HG03039 (cell line): ENCODE results near the gene PNMA8A.
"Not testable (repeated sequence)": the region's sequence is repeated elsewhere in the genome, so short reads cannot be mapped to it uniquely, and the experiment has no call there.

Experiments used
- ATAC-seq: cut with Tn5 transposase; IDR thresholded peaks from one replicate; pipeline ENCODE4 v1.9.1; 2021; ENCODE audit warnings: mild to moderate bottlenecking, moderate library complexity; ENCODE audit not compliant: unreplicated experiment

PNMA8A gene

DNA sequence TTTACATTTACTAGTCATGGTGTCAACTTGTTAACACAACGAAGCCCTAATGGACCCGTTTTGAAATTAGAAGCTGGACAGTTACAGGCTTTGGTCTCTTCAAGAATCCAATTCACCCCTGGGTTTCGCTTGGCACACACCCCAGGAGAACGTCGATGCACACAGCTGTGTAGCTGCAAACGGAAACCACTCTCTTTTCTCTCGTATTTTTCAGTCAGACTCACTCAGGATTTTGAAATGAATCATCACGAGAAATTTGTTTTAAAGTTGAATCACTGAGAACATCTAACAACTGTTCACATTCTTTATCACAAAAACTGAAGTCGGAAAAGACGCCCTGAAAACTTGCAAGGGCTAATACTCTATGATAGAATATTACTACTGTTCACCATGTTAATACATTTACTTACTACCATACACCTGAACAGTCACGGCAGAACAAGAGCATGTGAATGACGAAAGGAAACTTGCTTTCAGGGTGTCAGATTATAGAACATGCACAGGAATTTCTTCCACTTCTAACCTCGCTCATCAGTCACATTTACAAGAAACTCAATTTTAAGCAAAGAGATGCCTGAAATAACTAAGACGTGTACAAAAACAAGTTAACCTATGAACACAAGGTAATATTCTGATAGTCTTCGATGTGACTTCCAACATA, 4.7 kb downstream of the PNMA8A start:
- no peak for ATAC-seq

DNA sequence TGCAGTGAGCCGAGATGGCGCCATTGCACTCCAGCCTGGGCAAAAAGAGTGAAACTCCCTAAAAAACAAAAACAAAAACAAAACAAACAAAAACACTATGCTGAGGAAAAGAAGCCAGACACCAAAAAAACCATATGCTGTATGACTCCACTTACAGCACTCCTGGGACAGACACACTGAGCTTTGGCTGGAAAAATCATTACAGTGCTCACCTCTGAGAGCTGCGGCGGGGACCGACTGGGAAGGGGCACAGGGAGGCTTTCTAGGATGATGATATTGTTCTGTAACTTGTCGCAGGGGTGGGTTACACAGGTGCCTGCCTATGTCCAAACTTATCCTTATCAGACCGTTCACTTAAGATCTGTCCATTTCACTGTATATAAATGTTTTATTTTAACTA, 7.8 kb downstream of the PNMA8A start:
- no peak for ATAC-seq

DNA sequence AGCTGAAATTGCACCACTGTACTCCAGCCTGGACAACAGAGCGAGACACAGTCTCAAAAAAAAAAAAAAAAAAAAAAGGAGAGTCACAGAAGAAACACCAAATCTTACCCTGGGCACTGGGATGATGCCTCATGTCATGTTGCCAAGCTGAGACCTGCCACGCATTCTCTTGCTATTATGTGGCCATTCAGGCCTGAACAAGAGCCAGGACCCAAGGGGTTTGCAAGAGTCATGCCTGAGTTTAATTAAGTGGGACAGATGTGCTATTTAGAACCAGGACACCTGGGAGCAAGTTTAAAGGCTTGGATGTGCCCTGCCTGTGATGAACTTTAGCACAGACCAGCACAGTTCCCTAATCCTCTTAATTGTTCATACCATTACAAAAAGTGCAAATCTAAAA, 9.8 kb downstream of the PNMA8A start:
- ATAC-seq = no peak

DNA sequence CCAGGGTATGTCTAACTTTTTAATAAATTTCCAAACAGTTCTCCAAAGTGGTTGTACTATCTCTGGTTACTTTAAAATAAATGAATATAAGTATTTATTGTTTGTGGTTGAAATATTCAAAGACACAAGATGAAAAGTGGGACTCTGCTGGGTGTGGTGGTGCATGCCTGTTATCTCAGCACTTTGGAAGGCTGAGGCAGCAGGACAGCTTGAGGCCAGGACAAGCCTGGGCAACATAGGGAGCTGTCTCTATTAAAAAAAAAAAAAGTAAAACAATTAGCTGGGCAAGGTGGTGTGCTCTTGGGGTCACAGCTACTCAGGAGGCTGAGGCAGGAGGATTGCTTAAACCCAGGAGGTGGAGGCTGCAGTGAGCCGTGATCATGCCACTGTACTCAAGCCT, 10.4 kb downstream of the PNMA8A start:
- ATAC-seq = no peak

DNA sequence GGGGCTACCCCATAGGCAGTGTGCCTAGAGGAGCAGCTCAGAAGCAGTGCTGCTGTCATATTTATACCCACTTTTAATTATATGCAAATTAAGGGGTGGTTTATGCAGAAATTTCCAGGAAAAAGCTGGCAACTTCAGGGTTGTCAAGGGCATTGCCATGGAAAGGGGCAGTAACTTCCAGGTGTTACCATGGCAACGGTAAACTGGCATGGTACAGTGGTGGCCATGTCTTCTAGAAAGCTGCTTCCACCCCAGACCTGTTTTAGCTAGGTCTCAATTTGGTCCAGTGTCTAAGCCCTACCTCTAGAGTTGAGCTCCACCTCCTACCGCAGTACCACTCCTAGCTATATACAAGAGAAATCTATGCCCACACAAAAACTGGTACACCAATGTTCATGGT, 11.3 kb downstream of the PNMA8A start:
- ATAC-seq = no peak

- no peak for ATAC-seq
These were observed 14.4 kb downstream of the PNMA8A start for GRCh38 chr19:46456930-46457329.

DNA sequence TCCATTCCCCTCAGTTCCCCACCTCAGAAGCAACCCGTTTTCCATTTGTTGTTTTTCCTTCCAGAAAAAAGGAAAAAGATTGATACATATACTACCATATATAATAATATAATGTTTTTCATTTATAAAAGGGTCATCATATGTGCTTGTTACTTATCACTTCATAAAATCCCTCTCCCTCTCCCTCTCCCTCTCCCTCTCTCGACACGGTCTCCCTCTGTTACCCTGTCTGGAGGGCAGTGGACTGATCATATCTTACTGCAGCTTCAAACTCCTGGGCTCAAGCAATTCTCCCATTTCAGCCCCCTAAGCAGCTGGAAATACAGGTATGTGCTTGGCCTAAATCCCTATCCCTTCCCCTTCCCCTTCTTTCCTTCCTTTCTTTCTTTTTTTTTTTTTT, 17.1 kb downstream of the PNMA8A start:
- ATAC-seq = no peak

DNA sequence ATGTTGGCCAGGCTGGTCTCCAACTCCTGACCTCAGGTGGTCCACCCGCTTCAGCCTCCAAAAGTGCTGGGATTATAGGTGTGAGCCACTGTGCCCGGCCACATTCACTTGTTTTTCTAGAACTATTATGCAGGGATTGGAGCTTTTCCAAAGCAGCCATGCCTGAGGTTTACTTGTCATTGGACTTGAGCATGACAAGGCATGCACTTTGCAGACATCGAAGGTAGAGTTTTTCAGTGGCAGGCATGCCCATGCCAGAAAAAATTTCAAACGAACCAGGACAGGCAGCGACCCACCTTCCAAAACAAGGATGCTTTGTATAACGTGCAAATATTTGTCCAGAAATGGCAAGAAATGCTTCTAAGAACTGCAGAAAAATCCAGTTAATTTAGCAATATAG, 17.7 kb downstream of the PNMA8A start:
- ATAC-seq = no peak

DNA sequence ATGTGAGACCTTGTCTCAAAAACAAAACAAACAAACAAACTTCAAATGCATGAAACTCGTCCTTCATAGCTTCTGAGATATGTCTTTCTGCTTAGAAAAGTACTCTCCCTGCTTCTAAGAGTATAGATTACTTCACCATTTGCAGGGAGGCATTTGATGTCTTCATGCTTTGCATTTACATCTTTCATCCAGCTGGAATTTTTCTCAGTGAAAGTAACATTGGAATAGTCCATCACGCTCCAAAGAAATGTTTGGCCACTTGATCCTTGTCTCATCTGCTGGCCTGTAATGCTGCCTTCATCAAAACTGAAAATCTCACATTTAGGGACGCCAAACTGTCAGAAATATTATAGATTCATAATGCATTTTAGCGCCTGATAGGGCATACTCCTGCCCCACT, 19.2 kb downstream of the PNMA8A start:
- no peak for ATAC-seq

DNA sequence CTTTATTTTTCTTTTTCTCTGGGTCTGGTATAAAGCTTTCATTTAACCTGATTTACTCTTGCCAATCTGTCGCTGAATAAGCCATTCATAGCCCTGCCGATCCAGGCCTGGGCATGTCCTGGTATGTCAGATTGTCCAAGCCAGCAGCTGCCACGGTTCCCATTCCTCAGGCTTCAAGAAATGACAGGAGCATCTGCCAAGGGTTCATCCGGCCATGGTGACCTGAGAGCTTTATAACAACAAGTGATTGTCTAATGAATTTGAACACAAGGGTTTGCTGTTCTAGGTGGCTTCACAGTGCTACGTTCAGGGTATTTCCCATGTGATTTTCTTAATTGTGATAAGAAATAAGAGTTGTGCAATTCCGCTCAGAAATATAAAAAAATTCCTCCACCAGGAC, 20.0 kb downstream of the PNMA8A start:
- ATAC-seq = no peak

GRCh38 chr19:46450737-46451136, 20.6 kb downstream of the PNMA8A start:
- ATAC-seq = no peak

DNA sequence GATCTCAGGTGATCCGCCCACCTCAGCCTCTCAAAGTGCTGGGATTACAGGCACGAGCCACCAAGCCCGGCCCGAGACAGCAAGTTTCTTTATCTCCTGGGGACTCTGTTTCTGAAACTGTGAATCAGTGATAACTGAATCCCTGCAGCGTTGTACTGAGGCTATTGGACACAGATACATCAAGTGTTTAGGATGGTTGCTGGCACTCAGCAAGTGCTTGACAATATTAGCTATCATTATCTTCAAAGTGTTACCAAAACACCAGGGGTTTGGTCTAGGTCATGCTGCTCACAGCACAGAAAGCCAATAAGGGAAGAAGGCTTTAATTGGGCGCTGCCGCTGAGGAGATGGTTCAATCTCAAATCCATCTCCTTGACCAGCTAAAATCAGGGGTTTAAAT, 22.1 kb downstream of the PNMA8A start:
- ATAC-seq = no peak

- ATAC-seq = no peak
These were observed 22.8 kb downstream of the PNMA8A start for GRCh38 chr19:46448601-46449000.

GRCh38 chr19:46447824-46448223, 23.5 kb downstream of the PNMA8A start:
- ATAC-seq = no peak

DNA sequence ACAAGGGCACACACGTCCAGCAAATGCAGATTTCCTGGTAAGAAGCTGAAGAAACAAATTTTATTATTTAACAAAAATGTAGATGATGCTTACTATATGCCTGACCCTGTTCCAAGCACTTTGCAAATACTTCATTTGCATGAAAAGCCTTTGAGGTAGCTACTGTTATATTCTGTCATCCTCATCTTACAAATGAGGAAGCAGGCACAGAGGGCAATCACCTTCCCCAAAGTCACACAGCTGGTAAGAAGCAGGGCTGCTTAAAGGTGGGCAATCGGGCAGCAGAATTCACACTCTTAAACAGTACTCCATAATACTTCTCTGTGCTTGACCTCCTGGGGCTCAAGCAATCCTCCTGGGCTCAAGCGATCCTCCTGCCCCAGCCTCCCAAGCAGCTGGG, 24.4 kb downstream of the PNMA8A start:
- ATAC-seq = no peak

- no peak for ATAC-seq
These were observed 25.3 kb downstream of the PNMA8A start for GRCh38 chr19:46446021-46446420.

DNA sequence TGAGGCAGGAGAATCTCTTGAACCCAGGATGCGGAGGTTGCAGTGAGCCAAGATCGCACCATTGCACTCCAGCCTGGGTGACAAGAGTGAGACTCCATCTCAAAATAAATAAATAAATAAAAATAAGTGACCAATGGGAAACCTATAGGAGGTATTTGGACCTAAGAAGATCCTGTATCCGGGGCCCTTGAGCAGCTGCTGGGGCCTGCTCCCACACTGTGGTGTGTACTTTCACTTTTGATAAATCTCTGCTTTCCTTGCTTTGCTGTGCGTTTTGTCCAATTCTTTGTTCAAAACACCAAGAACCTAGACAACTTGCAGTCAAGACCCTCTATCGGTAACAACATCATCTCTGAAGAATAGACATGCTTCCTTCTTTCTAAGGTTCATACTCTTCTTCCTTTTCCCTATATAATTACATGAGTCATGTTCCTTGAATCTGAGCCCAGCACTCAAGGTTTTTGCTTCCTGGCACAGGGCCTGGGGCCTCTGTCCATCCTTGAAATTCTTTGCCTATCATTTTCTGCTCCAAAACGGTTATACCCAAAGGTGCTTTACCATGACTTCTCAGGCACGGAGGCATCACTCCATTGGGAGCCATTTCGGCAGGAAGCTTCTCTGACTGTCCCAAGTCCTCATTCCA, 28.4 kb downstream of the PNMA8A start:
- ATAC-seq = no peak

DNA sequence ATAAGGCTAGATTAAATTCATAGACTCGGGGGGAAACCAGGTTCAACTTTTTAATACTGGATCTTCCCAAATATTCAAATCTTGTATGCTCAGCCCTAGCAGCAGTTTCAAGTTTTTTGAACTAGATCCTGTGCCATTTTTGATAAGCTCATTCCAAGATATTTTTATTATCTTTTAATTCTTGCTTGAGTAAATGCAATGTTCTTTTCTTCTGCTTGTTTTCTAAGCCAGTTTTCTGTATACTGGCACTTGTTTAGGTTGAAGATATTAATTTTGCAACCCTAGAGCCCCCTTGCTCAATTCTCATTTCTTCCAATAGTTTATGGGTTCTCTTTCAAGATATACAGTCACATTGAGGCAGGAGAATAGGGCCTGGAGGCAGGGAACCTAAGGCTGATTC, 29.5 kb downstream of the PNMA8A start:
- no peak for ATAC-seq

DNA sequence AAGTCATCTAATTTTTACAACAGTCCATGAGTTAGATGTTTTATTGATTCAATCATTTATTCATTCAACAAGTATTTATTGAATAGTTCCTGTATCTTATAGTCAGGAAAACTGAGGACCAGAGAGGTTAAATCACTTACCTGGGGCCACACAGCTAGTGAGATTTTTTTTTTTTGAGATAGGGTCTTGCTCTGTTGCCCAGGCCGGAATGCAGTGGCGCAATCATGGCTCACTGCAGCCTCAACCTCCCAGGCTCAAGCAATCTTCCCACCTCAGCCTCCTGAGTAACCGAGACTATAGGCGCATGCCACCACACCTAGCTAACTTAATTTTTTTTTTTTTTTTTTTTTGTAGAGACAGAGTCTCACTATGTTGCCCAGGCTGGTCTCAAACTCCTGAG, 35.7 kb downstream of the PNMA8A start:
- not testable (repeated sequence) for ATAC-seq

GRCh38 chr19:46435009-46435408, 36.4 kb downstream of the PNMA8A start:
- ATAC-seq = no peak

DNA sequence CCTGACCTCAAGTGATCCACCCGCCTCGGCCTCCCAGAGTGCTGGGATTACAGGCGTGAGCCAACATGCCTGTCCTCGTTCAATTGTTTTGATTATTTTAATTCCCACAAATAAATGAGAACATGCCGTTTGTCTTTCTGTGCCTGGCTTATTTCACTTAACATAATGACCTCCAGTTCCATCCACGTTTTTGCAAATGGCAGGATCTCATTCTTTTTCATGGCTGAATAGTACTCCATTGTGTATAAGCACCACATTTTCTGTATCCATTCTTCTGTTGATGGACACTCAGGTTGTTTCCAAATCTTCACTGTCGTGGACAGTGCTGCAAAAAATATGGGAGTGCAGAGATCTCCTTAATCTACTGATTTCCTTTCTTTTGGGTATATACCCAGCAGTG, 37.9 kb downstream of the PNMA8A start:
- ATAC-seq = not testable (repeated sequence)

DNA sequence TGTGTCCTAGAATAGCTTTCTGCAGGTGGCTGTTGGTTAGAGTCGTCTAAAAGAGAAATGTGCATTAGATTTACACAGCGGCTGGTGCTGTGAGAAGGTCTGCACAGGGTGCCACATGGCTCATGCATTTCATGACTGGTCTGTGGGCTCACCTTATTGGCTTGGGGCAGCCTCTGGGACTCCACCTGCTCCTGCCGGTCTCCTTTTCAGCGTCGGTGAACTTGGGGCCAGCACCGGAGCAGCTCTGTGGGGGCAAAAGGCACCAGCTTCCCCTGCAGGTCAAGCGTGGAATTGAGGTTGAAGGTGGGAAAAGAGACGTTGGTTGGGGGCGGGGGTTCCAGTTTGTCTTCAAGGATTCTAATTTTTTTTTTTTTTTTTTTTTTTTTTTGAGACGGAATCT, 39.5 kb downstream of the PNMA8A start:
- no peak for ATAC-seq

- ATAC-seq = no peak
These were observed 41.4 kb downstream of the PNMA8A start for GRCh38 chr19:46429999-46430398.
